H1 (cell line): Measurements from ENCODE around the gene PAOX. TPM values are rescaled to one million over a fixed set of nuclear protein-coding genes. Genes with fewer than 3 reads are reported as not detected.

Experiments
- CTCF ChIA-PET: fragments of 300-600 bp; sonication (Branson Sonifier 250); formaldehyde crosslinking; loops from one replicate; lab custom pipeline; 2021; ENCODE audit not compliant: partially characterized antibody; lab: Charles Lee
- POLR2A ChIA-PET: fragments of 300-600 bp; sonication (Branson Sonifier 250); formaldehyde crosslinking; loops from one replicate; lab custom pipeline; 2021; ENCODE audit warnings: inconsistent platforms; ENCODE audit not compliant: partially characterized antibody; lab: Charles Lee
- DNase-seq, 2 experiments: peaks; one replicate each; pipeline versions ENCODE4 v3.0.0 to v3.0.0-alpha.2; 2010 to 2022; ENCODE audit warnings: low spot score in 2 of 2, low read depth in 1 of 2, mixed read lengths in 1 of 2
- FAIRE-seq: peaks from 2 replicates; lab custom pipeline; 2011; peaks lifted over from hg19 to GRCh38; lab: Jason Lieb, UNC
- H2AFZ ChIP-seq: 2 replicates; pipeline ENCODE4 v1.8.1; 2012; ENCODE audit warnings: low read length, inconsistent platforms
- H2AK5ac ChIP-seq: 2 replicates; pipeline ENCODE4 v1.6.1; 2013; ENCODE audit warnings: low read depth, low read length
- H2BK120ac ChIP-seq: replicated peaks from 2 replicates; pipeline ENCODE3; 2013; ENCODE audit warnings: low read depth, low read length, inconsistent platforms
- H2BK12ac ChIP-seq: 2 replicates; pipeline ENCODE4 v1.6.1; 2013; ENCODE audit warnings: low read depth, low read length
- H2BK15ac ChIP-seq: 2 replicates; pipeline ENCODE4 v1.6.1; 2013; ENCODE audit warnings: low read length
- H2BK20ac ChIP-seq: 2 replicates; pipeline ENCODE4 v1.6.1; 2013; ENCODE audit warnings: low read length
- H2BK5ac ChIP-seq: 2 replicates; pipeline ENCODE4 v1.6.1; 2013; ENCODE audit warnings: low read depth, low read length
- H3K14ac ChIP-seq: 2 replicates; pipeline ENCODE4 v1.6.1; 2013; ENCODE audit warnings: inconsistent platforms; ENCODE audit not compliant: insufficient read length
- H3K18ac ChIP-seq: 2 replicates; pipeline ENCODE4 v1.6.1; 2013; ENCODE audit warnings: low read length; ENCODE audit errors: extremely low read depth
- H3K23ac ChIP-seq: 2 replicates; pipeline ENCODE4 v1.6.1; 2013; ENCODE audit warnings: inconsistent platforms; ENCODE audit not compliant: insufficient read length
- H3K23me2 ChIP-seq: 2 replicates; pipeline ENCODE4 v1.6.1; 2013; ENCODE audit warnings: low read depth, low read length
- H3K27ac ChIP-seq: 2 replicates; pipeline ENCODE4 v1.6.1; 2011; ENCODE audit warnings: low read depth, low read length, inconsistent platforms
- H3K27me3 ChIP-seq, 4 experiments: replicated peaks in 1 of 4; 1 replicate in 1 of 4; 2 replicates in 3 of 4; pipeline versions ENCODE4 v1.6.1 to v1.8.1; 2011 to 2013; ENCODE audit warnings: low read length in 3 of 4, mild to moderate bottlenecking in 3 of 4, inconsistent platforms in 2 of 4, mixed read lengths in 2 of 4, moderate library complexity in 1 of 4; ENCODE audit not compliant: control insufficient read depth in 3 of 4, insufficient read depth in 3 of 4; ENCODE audit errors: extremely low read depth in 1 of 4
- H3K36me3 ChIP-seq, 4 experiments: 2 replicates each; pipeline versions ENCODE4 v1.6.1 to v1.8.1; 2011 to 2013; ENCODE audit warnings: mild to moderate bottlenecking in 4 of 4, low read length in 3 of 4, moderate library complexity in 2 of 4, control low read depth in 1 of 4, inconsistent platforms in 1 of 4; ENCODE audit not compliant: insufficient read depth in 4 of 4, control insufficient read depth in 2 of 4
- H3K4ac ChIP-seq: replicated peaks from 2 replicates; pipeline ENCODE3; 2013; ENCODE audit warnings: low read length, low read depth, mixed read lengths, inconsistent platforms; ENCODE audit not compliant: insufficient read length
- H3K4me1 ChIP-seq, 4 experiments: replicated peaks in 1 of 4; 1 replicate in 1 of 4; 2 replicates in 3 of 4; pipeline versions ENCODE4 v1.6.1 to v1.8.1; 2011 to 2013; ENCODE audit warnings: low read length in 3 of 4, inconsistent platforms in 2 of 4, mixed read lengths in 1 of 4; ENCODE audit not compliant: insufficient read depth in 4 of 4, control insufficient read depth in 3 of 4
- H3K4me2 ChIP-seq, 2 experiments: 2 replicates each; pipeline versions ENCODE4 v1.6.1 to v1.8.1; 2011 to 2013; ENCODE audit warnings: low read depth in 2 of 2, low read length in 2 of 2, control low read depth in 1 of 2, inconsistent platforms in 1 of 2, mild to moderate bottlenecking in 1 of 2; ENCODE audit not compliant: insufficient read depth in 1 of 2
- H3K4me3 ChIP-seq, 4 experiments: fragments of 200-600, 300-600 bp in 1 of 4; sonication (generic), shearing (Covaris generic), sonication (Bioruptor Twin) in 1 of 4; 2 replicates each; pipeline versions ENCODE4 v1.5.1 to v1.8.1; 2011 to 2016; ENCODE audit warnings: low read length in 4 of 4, low read depth in 3 of 4, control low read depth in 2 of 4, inconsistent platforms in 2 of 4, mild to moderate bottlenecking in 2 of 4, mixed read lengths in 1 of 4, moderate library complexity in 1 of 4; ENCODE audit not compliant: insufficient read depth in 2 of 4; ENCODE audit errors: extremely low read depth in 1 of 4
- H3K56ac ChIP-seq: replicated peaks from 2 replicates; pipeline ENCODE3; 2013; ENCODE audit warnings: low read depth, mild to moderate bottlenecking, mixed read lengths, low read length, inconsistent platforms; ENCODE audit not compliant: insufficient read length
- H3K79me1 ChIP-seq: 2 replicates; pipeline ENCODE4 v1.6.1; 2013; ENCODE audit warnings: low read depth, low read length, control low read depth
- H3K79me2 ChIP-seq, 2 experiments: 2 replicates each; pipeline versions ENCODE4 v1.6.1 to v1.8.1; 2012 to 2013; ENCODE audit warnings: low read length in 2 of 2, mild to moderate bottlenecking in 2 of 2, inconsistent platforms in 1 of 2; ENCODE audit not compliant: insufficient read depth in 2 of 2, control insufficient read depth in 1 of 2
- H3K9ac ChIP-seq, 4 experiments: replicated peaks in 1 of 4; 1 replicate in 1 of 4; 2 replicates in 3 of 4; pipeline versions ENCODE4 v1.6.1 to v1.8.1; 2011 to 2013; ENCODE audit warnings: low read depth in 3 of 4, low read length in 3 of 4, control low read depth in 2 of 4, mild to moderate bottlenecking in 2 of 4, moderate library complexity in 2 of 4, inconsistent platforms in 1 of 4; ENCODE audit errors: extremely low read depth in 1 of 4
- H3K9me3 ChIP-seq, 2 experiments: 2 replicates each; pipeline versions ENCODE4 v1.6.1 to v1.8.1; 2012 to 2013; ENCODE audit warnings: mild to moderate bottlenecking in 2 of 2, moderate library complexity in 2 of 2, control low read depth in 1 of 2, inconsistent platforms in 1 of 2, low read depth in 1 of 2, low read length in 1 of 2, mixed read lengths in 1 of 2; ENCODE audit not compliant: insufficient read depth in 2 of 2
- H4K20me1 ChIP-seq, 2 experiments: replicated peaks in 1 of 2; 2 replicates each; pipeline versions ENCODE3 to v1.8.1; 2011 to 2013; ENCODE audit warnings: inconsistent platforms in 2 of 2, low read length in 2 of 2, mild to moderate bottlenecking in 1 of 2; ENCODE audit not compliant: insufficient read depth in 2 of 2, control insufficient read depth in 1 of 2
- H4K5ac ChIP-seq: 2 replicates; pipeline ENCODE4 v1.6.1; 2013; ENCODE audit warnings: low read length, low read depth, mixed read lengths, inconsistent platforms; ENCODE audit not compliant: insufficient read length
- H4K8ac ChIP-seq: 2 replicates; pipeline ENCODE4 v1.8.0; 2013; ENCODE audit warnings: mild to moderate bottlenecking, moderate library complexity, low read length, inconsistent platforms; ENCODE audit not compliant: insufficient read depth; ENCODE audit errors: extremely low read depth
- H4K91ac ChIP-seq: replicated peaks from 2 replicates; pipeline ENCODE3; 2013; ENCODE audit warnings: low read length, mixed read lengths, inconsistent platforms; ENCODE audit not compliant: insufficient read length
- BCL11A ChIP-seq, 2 experiments: IDR thresholded peaks; one replicate each; pipeline ENCODE4 v1.6.1; 2011; ENCODE audit warnings: low read depth in 2 of 2, low read length in 2 of 2, mild to moderate bottlenecking in 2 of 2
- CBX5 ChIP-seq: fragments of 300-800, 300-1000 bp; sonication (generic); IDR thresholded peaks from 2 replicates; pipeline ENCODE4 v1.7.1; 2016; ENCODE audit warnings: antibody characterized with exemption, low read length, low read depth
- POLR2A ChIP-seq, 2 experiments: IDR thresholded peaks; 1 replicate in 1 of 2; 2 replicates in 1 of 2; pipeline ENCODE4 v1.6.1; 2011; ENCODE audit warnings: low read depth in 2 of 2, low read length in 2 of 2, mild to moderate bottlenecking in 2 of 2; ENCODE audit errors: control extremely low read depth in 1 of 2
- RAD21 ChIP-seq, 2 experiments: IDR thresholded peaks in 1 of 2; conservative IDR thresholded peaks in 1 of 2; 2 replicates each; pipeline ENCODE4 v1.6.1; 2011; ENCODE audit warnings: low read depth in 2 of 2, low read length in 2 of 2, improper control_type of control experiment in 1 of 2, inconsistent platforms in 1 of 2, mild to moderate bottlenecking in 1 of 2, moderate library complexity in 1 of 2
- RFX5 ChIP-seq: IDR thresholded peaks from 2 replicates; pipeline ENCODE4 v1.6.1; 2011; ENCODE audit warnings: low read depth, low read length, improper control_type of control experiment, borderline replicate concordance
- SP4 ChIP-seq: IDR thresholded peaks from 2 replicates; pipeline ENCODE4 v1.6.1; 2012; ENCODE audit warnings: low read length, inconsistent platforms
- WGBS, 2 experiments: shearing (Covaris generic) in 1 of 2; methylation state at CpG; one replicate each; pipeline versions ENCODE4 v1.1.6 to v1.1.7; 2013 to 2015; ENCODE audit warnings: low lambda C conversion rate in 2 of 2, mixed read lengths in 2 of 2, inconsistent platforms in 1 of 2, low coverage in 1 of 2, missing lambda C conversion rate in 1 of 2; ENCODE audit not compliant: insufficient replicate concordance in 2 of 2, insufficient coverage in 1 of 2, insufficient read length in 1 of 2; ENCODE audit errors: extremely low coverage in 1 of 2, missing lambda C conversion rate in 1 of 2; 5-methylcytosine and 5-hydroxymethylcytosine counted together
- polyA plus RNA-seq, 7 experiments: library from polyadenylated mRNA; depleted of rRNA in 3 of 7; stranded (reverse) in 5 of 7; unstranded in 2 of 7; fragments of >200 nt in 5 of 7; fragments of 200-250 nt in 2 of 7; gene quantifications; 1 replicate in 5 of 7; 2 replicates in 1 of 7; 4 replicates in 1 of 7; pipeline versions ENCODE4 v1.2.1 to v1.2.3, GENCODE V29; 2011 to 2013; ENCODE audit warnings: missing spikeins in 2 of 7, mixed read lengths in 2 of 7
- total RNA-seq: library from RNA; stranded (reverse); fragmentation: NEBNext Ultra II Directional; extraction: Animal tissue kit (Norgen Biotek cat#: 25700); gene quantifications from 2 replicates; pipeline ENCODE4 v1.2.1, GENCODE V29; 2021

PAOX gene
- total and polyA plus RNA-seq, 2 of the 8 experiments (the other 6 are each of a cell fraction or from before 2014, with no cell fraction given), result 3.7 to 4.3 TPM

- H4K8ac ChIP-seq, result no peak overlapping the region
- H3K27me3 ChIP-seq, result peaks cover 0 to 11% (median 3%) of the 10 kb centered on the region in 4 experiments; a peak in 5 of 7 replicates
- DNase-seq (no peak), FAIRE-seq (no peak)
- no peak overlapping the region for H2BK12ac ChIP-seq
- H4K91ac ChIP-seq, result no peak overlapping the region
- H2BK15ac ChIP-seq, result no peak overlapping the region
- H2AK5ac ChIP-seq, result no peak overlapping the region
- no peak overlapping the region for H3K14ac ChIP-seq
- H2AFZ ChIP-seq, result no peak overlapping the region
- no peak overlapping the region for H3K4ac ChIP-seq
- H4K5ac ChIP-seq, result no peak overlapping the region
- no peaks in the 10 kb centered on the region for H3K36me3 ChIP-seq
- no peak overlapping the region for H3K23ac ChIP-seq
- H3K27ac ChIP-seq, result no peak overlapping the region
- H2BK5ac ChIP-seq, result no peak overlapping the region
- H2BK120ac ChIP-seq, result no peak overlapping the region
- H3K79me2 ChIP-seq, result no peaks in the 10 kb centered on the region
- no peak overlapping the region for H3K9ac ChIP-seq
- TF ChIP-seq CBX5 (no peak), RFX5 (no peak), BCL11A (IDR thresholded peaks at IDR 0.05; ENCODE audit: low read depth in 2 of 2, low read length in 2 of 2) (no peak), RAD21 (IDR thresholded peaks at IDR 0.05 in 1 of 2, conservative IDR thresholded peaks at IDR 0.05 in 1 of 2; ENCODE audit: low read depth in 2 of 2, low read length in 2 of 2) (no peak), SP4 (no peak), POLR2A (IDR thresholded peaks at IDR 0.05; ENCODE audit: control extremely low read depth in 1 of 2, low read depth in 2 of 2, low read length in 2 of 2) (no peak)
- no peak overlapping the region for H3K4me3 ChIP-seq
- no peak overlapping the region for H3K18ac ChIP-seq
- 88% methylated on average over 3 of the region's 4 CpGs; no CpG with 5 or more reads in 1 of the 2 experiments for WGBS, 2 experiments
- no peaks in the 10 kb centered on the region for H3K9me3 ChIP-seq
- peaks cover 0 to under 1% (median 0%) of the 10 kb centered on the region in 4 experiments; a peak in 1 of 7 replicates for H3K4me1 ChIP-seq
- H3K79me1 ChIP-seq, result no peaks in the 10 kb centered on the region
- H3K23me2 ChIP-seq, result peaks cover 6% of the 10 kb centered on the region; the same call in 1 of the 2 replicates
- H4K20me1 ChIP-seq, result peaks cover 0 to 1% of the 10 kb centered on the region in 2 experiments
- no peak overlapping the region for H3K4me2 ChIP-seq
- H3K56ac ChIP-seq, result no peak overlapping the region
- H2BK20ac ChIP-seq, result no peak overlapping the region
- ChIA-PET CTCF (no interaction called here), POLR2A (interaction anchor here (2.3 kb wide), 1 partner anchor 38 kb away, joined by 5 read pairs; no protein-coding TSS in a partner anchor)
Observed at GRCh38 chr10:133383551-133383950, 4.5 kb downstream of the PAOX start.
